Neuronal stem cell (in vitro differentiated cells): ENCODE measurements around the gene ARMCX5.

Experiments
- DNase-seq: peaks from one replicate; pipeline ENCODE4 v3.0.0-alpha.2; 2013; ENCODE audit warnings: low spot score
- H2AFZ ChIP-seq: one replicate; pipeline ENCODE4 v1.6.1; 2013; ENCODE audit warnings: mild to moderate bottlenecking, low read length, inconsistent platforms
- H2AK5ac ChIP-seq: 2 replicates; pipeline ENCODE4 v1.6.1; 2013; ENCODE audit warnings: low read depth, mild to moderate bottlenecking, inconsistent platforms, low read length, moderate library complexity, mixed read lengths
- H2BK120ac ChIP-seq: 2 replicates; pipeline ENCODE4 v1.6.1; 2013; ENCODE audit warnings: low read depth, mild to moderate bottlenecking, inconsistent platforms, low read length, moderate library complexity, mixed read lengths
- H2BK12ac ChIP-seq: one replicate; pipeline ENCODE4 v1.6.1; 2013; ENCODE audit warnings: low read length, inconsistent platforms
- H2BK15ac ChIP-seq: 2 replicates; pipeline ENCODE4 v1.6.1; 2013; ENCODE audit warnings: mild to moderate bottlenecking, low read length, inconsistent platforms, mixed read lengths
- H2BK5ac ChIP-seq: one replicate; pipeline ENCODE4 v1.6.1; 2013; ENCODE audit warnings: inconsistent platforms, mild to moderate bottlenecking, low read length, moderate library complexity
- H3K14ac ChIP-seq: one replicate; pipeline ENCODE4 v1.6.1; 2013; ENCODE audit warnings: low read length, inconsistent platforms
- H3K18ac ChIP-seq: 2 replicates; pipeline ENCODE4 v1.6.1; 2013; ENCODE audit warnings: low read length, inconsistent platforms
- H3K23ac ChIP-seq: 2 replicates; pipeline ENCODE4 v1.6.1; 2013; ENCODE audit warnings: low read depth, mild to moderate bottlenecking, mixed read lengths, low read length, inconsistent platforms; ENCODE audit not compliant: poor library complexity
- H3K27ac ChIP-seq: replicated peaks from 3 replicates; pipeline ENCODE4 v1.5.1; 2013; ENCODE audit warnings: low read length, inconsistent platforms
- H3K27me3 ChIP-seq, 3 experiments: 2 replicates each; pipeline ENCODE4 v1.6.1; 2013; ENCODE audit warnings: low read length in 3 of 3, mild to moderate bottlenecking in 2 of 3, inconsistent platforms in 1 of 3, low read depth in 1 of 3, mixed read lengths in 1 of 3, moderate library complexity in 1 of 3; ENCODE audit not compliant: control insufficient read depth in 3 of 3, insufficient read depth in 3 of 3
- H3K36me3 ChIP-seq, 2 donors: replicated peaks in 1 of 2; 2 replicates each; pipeline ENCODE4 v1.6.1; 2013; ENCODE audit warnings: low read length in 2 of 2; ENCODE audit not compliant: control insufficient read depth in 2 of 2, insufficient read depth in 2 of 2
- H3K4ac ChIP-seq: 2 replicates; pipeline ENCODE4 v1.6.1; 2013; ENCODE audit warnings: inconsistent platforms, mild to moderate bottlenecking, low read length, moderate library complexity
- H3K4me1 ChIP-seq, 2 donors: 1 replicate in 1 of 2; 2 replicates in 1 of 2; pipeline ENCODE4 v1.6.1; 2013; ENCODE audit warnings: low read length in 2 of 2, low read depth in 1 of 2; ENCODE audit not compliant: control insufficient read depth in 2 of 2, insufficient read depth in 1 of 2
- H3K4me2 ChIP-seq: one replicate; pipeline ENCODE4 v1.6.1; 2013; ENCODE audit warnings: mild to moderate bottlenecking, low read length, inconsistent platforms; ENCODE audit not compliant: insufficient read depth, poor library complexity, severe bottlenecking
- H3K4me3 ChIP-seq, 2 donors: 2 replicates each; pipeline ENCODE4 v1.5.1; 2013; ENCODE audit warnings: low read length in 2 of 2, mild to moderate bottlenecking in 2 of 2, inconsistent platforms in 1 of 2, moderate library complexity in 1 of 2
- H3K79me1 ChIP-seq: one replicate; pipeline ENCODE4 v1.6.1; 2013; ENCODE audit warnings: low read depth, mild to moderate bottlenecking, inconsistent platforms, low read length, moderate library complexity
- H3K9ac ChIP-seq: one replicate; pipeline ENCODE4 v1.6.1; 2013; ENCODE audit warnings: mild to moderate bottlenecking, low read depth, low read length, inconsistent platforms; ENCODE audit not compliant: poor library complexity
- H3K9me3 ChIP-seq, 2 donors: replicated peaks in 1 of 2; 2 replicates each; pipeline versions ENCODE3 to v1.6.1; 2013; ENCODE audit warnings: low read length in 2 of 2, mild to moderate bottlenecking in 2 of 2, inconsistent platforms in 1 of 2, low read depth in 1 of 2, mixed read lengths in 1 of 2, moderate library complexity in 1 of 2; ENCODE audit not compliant: control insufficient read depth in 2 of 2, insufficient read depth in 1 of 2
- H4K8ac ChIP-seq: one replicate; pipeline ENCODE4 v1.6.1; 2013; ENCODE audit warnings: low read depth, mild to moderate bottlenecking, inconsistent platforms, low read length, moderate library complexity
- H4K91ac ChIP-seq: one replicate; pipeline ENCODE4 v1.6.1; 2013; ENCODE audit warnings: low read length, low read depth, mild to moderate bottlenecking, inconsistent platforms; ENCODE audit not compliant: poor library complexity
- WGBS, 2 donors: extraction: QIAGEN DNeasy Blood & Tissue Kit; methylation state at CpG; one replicate each; pipeline ENCODE4 v1.1.7; 2013; ENCODE audit warnings: missing lambda C conversion rate in 2 of 2, mixed read lengths in 1 of 2; ENCODE audit not compliant: insufficient read length in 2 of 2, insufficient replicate concordance in 1 of 2; ENCODE audit errors: extremely low coverage in 2 of 2; 5-methylcytosine and 5-hydroxymethylcytosine counted together

Gene ARMCX5

DNA sequence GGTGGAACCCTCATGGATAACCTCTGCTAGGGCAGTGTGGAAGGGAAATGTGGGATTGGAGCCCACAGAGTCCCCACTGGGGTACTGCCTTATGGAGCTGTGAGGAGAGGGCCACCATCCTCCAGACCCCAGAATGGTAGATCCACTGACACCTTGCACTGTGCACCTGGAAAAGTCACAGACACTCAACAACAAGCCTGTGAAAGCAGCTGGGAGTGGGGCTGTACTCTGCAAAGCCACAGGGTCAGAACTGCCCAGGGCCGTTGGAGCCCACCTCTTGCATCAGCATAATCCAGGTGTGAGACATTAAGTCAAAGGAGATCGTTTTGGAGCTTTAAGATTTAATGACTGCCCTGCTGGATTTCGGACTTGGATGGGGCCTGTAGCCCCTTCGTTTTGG lies 11.6 kb downstream of the ARMCX5 start:
- no peak overlapping the region for H3K4me3 ChIP-seq
- H3K9ac ChIP-seq, result no peak overlapping the region
- no peak overlapping the region for H3K4ac ChIP-seq
- H3K36me3 ChIP-seq, result peaks cover 2 to 29% of the 10 kb centered on the region in 2 donors
- no peak overlapping the region for H2BK120ac ChIP-seq
- H3K14ac ChIP-seq, result no peak overlapping the region
- H2BK12ac ChIP-seq, result no peak overlapping the region
- H3K4me2 ChIP-seq, result no peak overlapping the region
- H4K8ac ChIP-seq, result no peak overlapping the region
- peaks cover 0 to 22% of the 10 kb centered on the region in 2 donors for H3K9me3 ChIP-seq
- no peaks in the 10 kb centered on the region for H3K27me3 ChIP-seq
- H3K27ac ChIP-seq, result no peak overlapping the region
- no peaks in the 10 kb centered on the region for H3K4me1 ChIP-seq
- WGBS, 2 donors, result no CpG with 5 or more reads among the region's 4 CpGs
- H2AFZ ChIP-seq, result no peak overlapping the region
- H4K91ac ChIP-seq, result no peak overlapping the region
- DNase-seq, result no peak
- no peak overlapping the region for H2BK15ac ChIP-seq
- no peak overlapping the region for H3K18ac ChIP-seq
- H2BK5ac ChIP-seq, result no peak overlapping the region
- H3K79me1 ChIP-seq, result no peaks in the 10 kb centered on the region
- H3K23ac ChIP-seq, result no peak overlapping the region
- no peak overlapping the region for H2AK5ac ChIP-seq

DNA sequence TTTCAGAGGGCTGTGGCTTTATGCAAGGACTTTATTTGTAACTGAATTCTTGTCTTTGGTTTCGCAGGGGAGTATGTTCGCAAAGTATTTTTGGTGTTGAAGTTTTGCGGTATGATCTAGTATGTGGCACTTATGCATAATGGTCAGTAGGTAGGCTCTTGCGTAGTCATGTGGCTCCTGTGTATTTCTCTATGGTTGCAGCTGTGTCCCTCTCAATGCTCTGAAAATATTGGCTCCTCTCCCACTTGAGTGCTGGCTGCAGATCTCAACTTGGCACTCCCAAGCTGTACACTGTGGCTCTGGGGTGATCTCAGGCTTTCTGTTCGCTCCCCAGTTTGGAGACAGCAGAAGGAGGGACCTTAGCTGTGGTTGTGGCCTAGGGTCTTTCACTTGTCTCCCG lies 24.8 kb downstream of the ARMCX5 start:
- no peaks in the 10 kb centered on the region for H3K4me1 ChIP-seq
- H3K18ac ChIP-seq, result no peak overlapping the region
- H2AK5ac ChIP-seq, result no peak overlapping the region
- H3K9ac ChIP-seq, result no peak overlapping the region
- no peak overlapping the region for H2BK12ac ChIP-seq
- H2BK120ac ChIP-seq, result no peak overlapping the region
- H3K27me3 ChIP-seq, result no peaks in the 10 kb centered on the region
- H3K79me1 ChIP-seq, result peaks cover 2% of the 10 kb centered on the region
- no peak overlapping the region for H3K27ac ChIP-seq
- peaks cover 0 to 47% of the 10 kb centered on the region in 2 donors for H3K9me3 ChIP-seq
- no peak overlapping the region for H3K14ac ChIP-seq
- no peak overlapping the region for H3K23ac ChIP-seq
- no peak overlapping the region for H3K4ac ChIP-seq
- no peak overlapping the region for H4K91ac ChIP-seq
- no peak overlapping the region for H3K4me3 ChIP-seq
- H3K4me2 ChIP-seq, result no peak overlapping the region
- no CpG with 5 or more reads among the region's 6 CpGs for WGBS, 2 donors
- peaks cover 0 to 3% of the 10 kb centered on the region in 2 donors for H3K36me3 ChIP-seq
- no peak overlapping the region for H2BK5ac ChIP-seq
- DNase-seq, result no peak
- H2BK15ac ChIP-seq, result no peak overlapping the region
- no peak overlapping the region for H4K8ac ChIP-seq
- H2AFZ ChIP-seq, result no peak overlapping the region

DNA sequence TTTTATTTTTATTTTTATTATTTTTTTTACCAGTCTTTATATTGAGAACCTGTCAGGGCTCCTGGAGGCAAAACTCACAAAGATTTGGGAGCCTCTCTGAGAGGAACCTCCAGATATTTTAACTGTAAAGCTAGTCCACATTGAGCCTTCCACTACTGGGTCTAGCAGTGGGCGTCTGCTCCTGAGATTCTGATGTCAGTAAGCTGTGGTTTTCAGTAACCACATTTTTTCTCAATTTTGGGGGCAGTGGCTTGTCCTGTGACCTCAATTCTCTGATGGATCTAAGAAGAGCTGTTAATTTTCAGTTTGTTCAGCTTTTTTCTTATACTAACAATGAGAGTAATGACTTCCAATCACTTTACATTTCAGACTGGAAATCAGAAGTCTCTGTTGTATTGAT lies 28.3 kb downstream of the ARMCX5 start:
- Histone ChIP-seq H3K9me3 (peaks cover 0 to 18% of the 10 kb centered on the region in 2 donors), H2AFZ (no peak overlapping the region), H2BK15ac (no peak overlapping the region), H3K14ac (no peak overlapping the region), H3K4me1 (no peaks in the 10 kb centered on the region), H4K8ac (no peak overlapping the region), H3K4me2 (no peak overlapping the region), H3K27ac (no peak overlapping the region), H3K36me3 (no peaks in the 10 kb centered on the region), H3K18ac (no peak overlapping the region), H3K9ac (no peak overlapping the region), H3K79me1 (peaks cover 2% of the 10 kb centered on the region), H3K4me3 (no peak overlapping the region), H3K27me3 (no peaks in the 10 kb centered on the region), H2AK5ac (no peak overlapping the region), H3K23ac (no peak overlapping the region), H2BK120ac (no peak overlapping the region), H3K4ac (no peak overlapping the region), H2BK12ac (no peak overlapping the region), H4K91ac (no peak overlapping the region), H2BK5ac (no peak overlapping the region)
- WGBS, 2 donors, result no CpG with 5 or more reads among the region's 1 CpG
- no peak for DNase-seq

DNA sequence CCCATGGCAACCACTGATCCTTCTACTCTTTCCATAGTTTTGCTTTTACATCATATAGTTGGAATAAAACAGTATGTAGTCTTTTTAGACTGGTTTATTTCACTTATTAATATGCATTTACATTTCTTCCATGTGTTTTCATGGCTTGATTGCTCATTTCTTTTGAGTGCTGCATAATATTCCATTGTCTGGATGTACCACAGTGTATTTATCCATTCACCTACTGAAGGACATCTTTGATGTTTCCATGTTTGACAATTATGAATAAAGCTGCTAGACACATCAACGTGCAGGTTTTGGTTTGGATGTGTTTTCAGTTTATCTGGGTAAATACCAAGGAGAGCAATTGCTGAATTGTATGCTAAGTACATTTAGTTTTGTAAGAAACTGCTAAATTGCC lies 38.2 kb downstream of the ARMCX5 start:
- Histone ChIP-seq H3K4me1 (no peaks in the 10 kb centered on the region), H3K27me3 (no peaks in the 10 kb centered on the region), H2AK5ac (no peak overlapping the region), H3K9me3 (peaks cover 0 to 8% of the 10 kb centered on the region in 2 donors), H3K4me3 (no peak overlapping the region), H3K18ac (no peak overlapping the region), H3K36me3 (peaks cover 2 to 16% of the 10 kb centered on the region in 2 donors), H4K91ac (no peak overlapping the region), H3K4me2 (no peak overlapping the region), H2BK12ac (no peak overlapping the region), H3K4ac (no peak overlapping the region), H2AFZ (no peak overlapping the region), H4K8ac (no peak overlapping the region), H3K9ac (no peak overlapping the region), H3K14ac (no peak overlapping the region), H2BK15ac (no peak overlapping the region), H3K23ac (no peak overlapping the region), H2BK120ac (no peak overlapping the region), H3K27ac (no peak overlapping the region), H2BK5ac (no peak overlapping the region), H3K79me1 (no peaks in the 10 kb centered on the region)
- no CpG with 5 or more reads among the region's 1 CpG for WGBS, 2 donors
- no peak for DNase-seq
